Suprapubic skin (tissue), 4 donors: Measurements from ENCODE around the gene ZC3H8. TPM values are rescaled to one million over a fixed set of nuclear protein-coding genes. Genes with fewer than 3 reads are reported as not detected.

ENCODE experiments used
- DNase-seq, 2 donors: peaks; one replicate each; pipeline ENCODE4 v3.0.0-alpha.2; 2019; ENCODE audit warnings: low spot score in 2 of 2
- H3K27ac ChIP-seq: fragments of 200-600 bp; sonication (generic); one replicate; pipeline ENCODE4 v1.5.1; 2019
- H3K27me3 ChIP-seq: fragments of 200-600 bp; sonication (generic); one replicate; pipeline ENCODE4 v1.5.1; 2019
- H3K36me3 ChIP-seq: fragments of 200-600 bp; sonication (generic); one replicate; pipeline ENCODE4 v1.5.1; 2019
- H3K4me1 ChIP-seq: fragments of 200-600 bp; sonication (generic); one replicate; pipeline ENCODE4 v1.5.1; 2019
- H3K4me3 ChIP-seq: fragments of 200-600 bp; sonication (generic); one replicate; pipeline ENCODE4 v1.5.1; 2019; ENCODE audit warnings: mild to moderate bottlenecking
- H3K9me3 ChIP-seq: fragments of 200-600 bp; sonication (generic); one replicate; pipeline ENCODE4 v1.5.1; 2019
- EP300 ChIP-seq: sonication (generic); formaldehyde crosslinking; IDR thresholded peaks from one replicate; pipeline ENCODE4 v1.6.1; 2017; ENCODE audit warnings: antibody characterized with exemption
- POLR2A ChIP-seq, 2 donors: fragments of 450-650 bp; IDR thresholded peaks; one replicate each; pipeline ENCODE4 v1.6.1; 2017; ENCODE audit warnings: antibody characterized with exemption in 2 of 2, mild to moderate bottlenecking in 2 of 2, moderate library complexity in 2 of 2
- POLR2AphosphoS5 ChIP-seq, 3 donors: sonication (generic); formaldehyde crosslinking; IDR thresholded peaks; one replicate each; pipeline ENCODE4 v1.6.1; 2017; ENCODE audit warnings: antibody characterized with exemption in 3 of 3
- WGBS: methylation state at CpG from one replicate; pipeline ENCODE4 v1.1.5; 2018; 5-methylcytosine and 5-hydroxymethylcytosine counted together
- total RNA-seq, 4 donors: library from RNA; depleted of rRNA; stranded (reverse); fragments of >200 nt; gene quantifications; one replicate each; pipeline ENCODE4 v1.1.0, GENCODE V29; 2016
- TF ChIP-seq, protein P1 (sequence below), 2 donors: fragments of 200-600 bp in 1 of 2; fragments of 450-650 bp in 1 of 2; sonication (generic) in 1 of 2; IDR thresholded peaks; one replicate each; pipeline ENCODE4 v1.5.1; 2016 to 2019; ENCODE audit warnings: antibody characterized with exemption in 2 of 2, mild to moderate bottlenecking in 1 of 2, moderate library complexity in 1 of 2

Gene ZC3H8
- total RNA-seq, 4 donors from 2014 or later, result 10.1 to 65.9 (median 35.2) TPM

DNA sequence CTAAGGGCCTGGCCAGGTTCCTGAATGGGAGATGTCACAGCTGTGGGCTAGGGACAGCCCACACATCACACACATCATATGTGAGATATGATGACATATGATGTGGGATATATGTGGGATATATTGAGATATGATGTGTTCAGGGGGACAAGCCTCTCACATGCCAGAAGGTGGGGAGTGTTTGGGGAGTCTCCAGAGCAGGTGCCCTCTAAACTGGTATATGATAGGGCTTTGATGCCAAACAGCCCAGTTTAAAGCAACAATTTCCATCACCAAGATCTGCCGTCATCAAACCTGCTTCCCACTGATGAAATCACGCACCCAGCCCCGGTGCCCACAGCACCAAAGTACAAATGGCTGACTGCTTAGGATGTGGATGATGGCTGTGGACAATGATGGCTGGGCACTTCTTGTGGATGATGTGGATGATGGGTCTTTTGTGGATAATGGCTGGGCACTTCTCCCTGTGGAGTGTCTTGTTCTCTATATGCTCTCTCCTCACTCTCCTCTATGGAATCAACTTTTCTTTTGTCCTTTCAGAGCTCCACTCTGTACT lies 65.8 kb downstream of the ZC3H8 start:
- Histone ChIP-seq H3K27me3 (no peaks in the 10 kb centered on the region), H3K4me1 (no peaks in the 10 kb centered on the region), H3K36me3 (no peaks in the 10 kb centered on the region), H3K4me3 (no peak overlapping the region), H3K9me3 (no peaks in the 10 kb centered on the region), H3K27ac (no peak overlapping the region)
- 97% methylated on average over 3 of the region's 3 CpGs for WGBS
- no peak for DNase-seq
- TF ChIP-seq EP300 (no peak), POLR2AphosphoS5 (IDR thresholded peaks at IDR 0.05) (no peak), POLR2A (IDR thresholded peaks at IDR 0.05) (no peak)
- TF ChIP-seq, protein P1, sequence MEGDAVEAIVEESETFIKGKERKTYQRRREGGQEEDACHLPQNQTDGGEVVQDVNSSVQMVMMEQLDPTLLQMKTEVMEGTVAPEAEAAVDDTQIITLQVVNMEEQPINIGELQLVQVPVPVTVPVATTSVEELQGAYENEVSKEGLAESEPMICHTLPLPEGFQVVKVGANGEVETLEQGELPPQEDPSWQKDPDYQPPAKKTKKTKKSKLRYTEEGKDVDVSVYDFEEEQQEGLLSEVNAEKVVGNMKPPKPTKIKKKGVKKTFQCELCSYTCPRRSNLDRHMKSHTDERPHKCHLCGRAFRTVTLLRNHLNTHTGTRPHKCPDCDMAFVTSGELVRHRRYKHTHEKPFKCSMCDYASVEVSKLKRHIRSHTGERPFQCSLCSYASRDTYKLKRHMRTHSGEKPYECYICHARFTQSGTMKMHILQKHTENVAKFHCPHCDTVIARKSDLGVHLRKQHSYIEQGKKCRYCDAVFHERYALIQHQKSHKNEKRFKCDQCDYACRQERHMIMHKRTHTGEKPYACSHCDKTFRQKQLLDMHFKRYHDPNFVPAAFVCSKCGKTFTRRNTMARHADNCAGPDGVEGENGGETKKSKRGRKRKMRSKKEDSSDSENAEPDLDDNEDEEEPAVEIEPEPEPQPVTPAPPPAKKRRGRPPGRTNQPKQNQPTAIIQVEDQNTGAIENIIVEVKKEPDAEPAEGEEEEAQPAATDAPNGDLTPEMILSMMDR (IDR thresholded peaks at IDR 0.05), result no peak

DNA sequence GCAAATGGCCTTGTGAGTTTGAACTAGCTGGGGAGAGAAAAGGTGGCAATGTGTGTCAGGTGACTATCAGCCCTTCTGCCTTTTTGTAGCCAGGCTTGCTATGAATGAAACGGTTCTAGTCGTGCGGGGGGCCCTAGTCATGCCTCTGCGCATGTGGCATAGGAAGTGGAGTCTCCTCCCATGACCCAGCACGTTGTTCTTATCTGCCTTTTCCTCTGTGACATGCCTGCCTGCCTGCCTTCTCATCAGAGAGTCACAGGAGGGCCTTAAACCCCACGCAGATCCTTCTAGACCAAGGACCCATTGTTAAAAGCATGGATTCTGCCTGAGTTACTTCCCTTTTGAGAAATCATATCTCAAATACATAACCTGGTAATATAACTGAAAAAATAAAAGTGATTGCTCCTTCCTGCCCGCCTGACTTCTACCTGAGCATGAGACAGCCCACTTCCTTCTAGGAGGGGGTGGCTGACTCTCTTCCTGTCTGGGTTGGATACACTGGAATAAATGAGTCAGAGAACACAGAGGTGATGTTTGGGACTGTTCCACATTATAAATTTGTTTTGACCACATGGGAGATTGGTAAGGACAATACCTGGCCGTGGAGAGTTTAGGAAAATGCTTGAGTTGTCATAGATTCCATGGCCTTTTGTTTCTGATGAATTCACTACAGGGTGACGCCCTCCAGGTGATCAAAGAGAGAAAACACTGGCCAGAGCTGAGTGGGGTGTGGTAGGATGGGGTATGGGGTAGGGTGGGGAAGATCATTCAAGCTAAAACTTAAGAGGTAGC lies 66.8 kb downstream of the ZC3H8 start:
- Histone ChIP-seq H3K36me3 (no peaks in the 10 kb centered on the region), H3K27me3 (no peaks in the 10 kb centered on the region), H3K4me1 (no peaks in the 10 kb centered on the region), H3K9me3 (no peaks in the 10 kb centered on the region), H3K27ac (no peak overlapping the region), H3K4me3 (no peak overlapping the region)
- 71% methylated on average over 9 of the region's 9 CpGs for WGBS
- no peak for DNase-seq
- TF ChIP-seq POLR2AphosphoS5 (IDR thresholded peaks at IDR 0.05) (no peak), EP300 (no peak), POLR2A (IDR thresholded peaks at IDR 0.05) (no peak)
- TF ChIP-seq, protein P1 (IDR thresholded peaks at IDR 0.05), result no peak

DNA sequence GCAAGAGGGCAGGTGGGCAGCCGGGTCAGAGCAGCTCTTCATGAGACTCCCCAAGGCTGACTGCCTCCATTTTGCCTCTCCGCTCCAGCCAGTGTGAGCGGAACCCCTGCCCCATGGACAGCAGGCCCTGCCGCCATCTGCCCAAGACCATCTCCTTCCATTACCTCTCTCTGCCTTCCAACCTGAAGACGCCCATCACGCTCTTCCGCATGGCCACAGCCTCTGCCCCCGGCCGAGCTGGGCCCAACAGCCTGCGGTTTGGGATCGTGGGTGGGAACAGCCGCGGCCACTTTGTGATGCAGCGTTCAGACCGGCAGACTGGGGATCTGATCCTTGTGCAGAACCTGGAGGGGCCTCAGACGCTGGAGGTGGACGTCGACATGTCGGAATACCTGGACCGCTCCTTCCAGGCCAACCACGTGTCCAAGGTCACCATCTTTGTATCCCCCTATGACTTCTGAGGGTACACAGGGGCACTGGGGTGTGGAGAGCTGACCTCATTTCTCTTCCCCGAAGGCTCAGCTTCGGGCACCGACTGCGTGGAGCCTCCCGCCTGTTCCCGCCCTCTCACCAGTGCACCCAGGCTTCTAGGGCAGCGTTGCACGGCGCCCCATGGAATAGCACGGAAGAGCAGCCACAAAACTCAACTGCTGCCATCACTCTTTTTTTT lies 67.7 kb downstream of the ZC3H8 start:
- no peak overlapping the region for H3K4me3 ChIP-seq
- no peaks in the 10 kb centered on the region for H3K27me3 ChIP-seq
- no peak overlapping the region for H3K27ac ChIP-seq
- no peaks in the 10 kb centered on the region for H3K36me3 ChIP-seq
- 92% methylated on average over 31 of the region's 31 CpGs for WGBS
- no peaks in the 10 kb centered on the region for H3K9me3 ChIP-seq
- TF ChIP-seq POLR2A (IDR thresholded peaks at IDR 0.05) (no peak), POLR2AphosphoS5 (IDR thresholded peaks at IDR 0.05) (no peak), EP300 (no peak)
- TF ChIP-seq, protein P1 (IDR thresholded peaks at IDR 0.05), result no peak
- no peaks in the 10 kb centered on the region for H3K4me1 ChIP-seq
- no peak for DNase-seq

DNA sequence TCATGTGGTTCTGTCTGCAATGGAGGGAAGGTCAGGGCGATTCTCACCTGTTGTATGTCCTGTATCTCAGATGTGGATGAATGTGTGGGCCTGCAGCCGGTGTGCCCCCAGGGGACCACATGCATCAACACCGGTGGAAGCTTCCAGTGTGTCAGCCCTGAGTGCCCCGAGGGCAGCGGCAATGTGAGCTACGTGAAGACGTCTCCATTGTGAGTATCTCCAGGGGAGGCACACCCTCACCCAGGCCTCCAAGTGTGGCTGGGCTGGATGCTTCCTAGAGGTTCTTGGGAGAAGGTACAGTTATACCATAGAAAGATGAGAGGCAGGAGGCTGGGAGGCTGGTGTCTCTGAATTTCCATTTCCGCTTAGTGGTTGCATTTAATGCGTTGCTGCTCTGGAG lies 69.7 kb downstream of the ZC3H8 start:
- no peak for TF ChIP-seq POLR2A (IDR thresholded peaks at IDR 0.05)
- TF ChIP-seq, protein P1 (IDR thresholded peaks at IDR 0.05), result no peak
- no peak for TF ChIP-seq EP300
- no peak for TF ChIP-seq POLR2AphosphoS5 (IDR thresholded peaks at IDR 0.05)
- 62% methylated on average over 4 of the region's 9 CpGs for WGBS
- Histone ChIP-seq H3K27ac (no peak overlapping the region), H3K4me1 (peaks cover 5% of the 10 kb centered on the region), H3K9me3 (no peaks in the 10 kb centered on the region), H3K36me3 (no peaks in the 10 kb centered on the region), H3K27me3 (peaks cover 17% of the 10 kb centered on the region), H3K4me3 (no peak overlapping the region)
- no peak for DNase-seq

DNA sequence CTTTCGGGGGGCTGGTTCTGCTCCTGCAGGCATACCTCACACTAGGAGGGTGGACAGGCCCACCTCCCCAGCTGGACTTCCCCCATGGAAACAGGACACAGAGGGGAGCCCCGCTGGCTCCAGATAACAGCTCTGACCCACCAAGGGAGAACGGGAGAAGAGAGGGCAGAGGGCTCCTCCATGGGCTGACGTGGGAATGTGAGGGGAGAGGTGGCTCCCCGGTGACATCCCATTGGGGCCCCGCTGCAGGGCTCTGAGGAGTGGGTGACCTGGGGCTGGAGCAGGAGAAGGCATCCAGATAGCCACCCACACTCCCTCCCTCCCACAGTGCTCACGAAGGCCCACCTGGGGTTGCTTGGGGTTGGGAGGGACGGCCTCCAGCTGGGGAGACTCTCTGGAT lies 70.7 kb downstream of the ZC3H8 start:
- no peaks in the 10 kb centered on the region for H3K9me3 ChIP-seq
- no peak for DNase-seq
- WGBS, result 87% methylated on average over 7 of the region's 8 CpGs

More for the DNA sequence above, 70.7 kb downstream of the ZC3H8 start:
- TF ChIP-seq POLR2A (IDR thresholded peaks at IDR 0.05), result no peak
- TF ChIP-seq, protein P1 (IDR thresholded peaks at IDR 0.05), result no peak
- no peak for TF ChIP-seq EP300
- no peak for TF ChIP-seq POLR2AphosphoS5 (IDR thresholded peaks at IDR 0.05)
- Histone ChIP-seq H3K4me3 (no peak overlapping the region), H3K4me1 (peaks cover 5% of the 10 kb centered on the region), H3K36me3 (no peaks in the 10 kb centered on the region), H3K27me3 (peaks cover 19% of the 10 kb centered on the region), H3K27ac (no peak overlapping the region)
